GM12873 (cell line): ENCODE results near the gene OGA.

Experiments used
- TF ChIP-seq, protein P1 (sequence below): IDR thresholded peaks from 2 replicates; pipeline ENCODE4 v1.5.1; 2012; ENCODE audit warnings: low read depth, mild to moderate bottlenecking, moderate library complexity, low read length, control low read depth; ENCODE audit not compliant: insufficient read depth; ENCODE audit errors: missing control alignments

OGA gene

DNA sequence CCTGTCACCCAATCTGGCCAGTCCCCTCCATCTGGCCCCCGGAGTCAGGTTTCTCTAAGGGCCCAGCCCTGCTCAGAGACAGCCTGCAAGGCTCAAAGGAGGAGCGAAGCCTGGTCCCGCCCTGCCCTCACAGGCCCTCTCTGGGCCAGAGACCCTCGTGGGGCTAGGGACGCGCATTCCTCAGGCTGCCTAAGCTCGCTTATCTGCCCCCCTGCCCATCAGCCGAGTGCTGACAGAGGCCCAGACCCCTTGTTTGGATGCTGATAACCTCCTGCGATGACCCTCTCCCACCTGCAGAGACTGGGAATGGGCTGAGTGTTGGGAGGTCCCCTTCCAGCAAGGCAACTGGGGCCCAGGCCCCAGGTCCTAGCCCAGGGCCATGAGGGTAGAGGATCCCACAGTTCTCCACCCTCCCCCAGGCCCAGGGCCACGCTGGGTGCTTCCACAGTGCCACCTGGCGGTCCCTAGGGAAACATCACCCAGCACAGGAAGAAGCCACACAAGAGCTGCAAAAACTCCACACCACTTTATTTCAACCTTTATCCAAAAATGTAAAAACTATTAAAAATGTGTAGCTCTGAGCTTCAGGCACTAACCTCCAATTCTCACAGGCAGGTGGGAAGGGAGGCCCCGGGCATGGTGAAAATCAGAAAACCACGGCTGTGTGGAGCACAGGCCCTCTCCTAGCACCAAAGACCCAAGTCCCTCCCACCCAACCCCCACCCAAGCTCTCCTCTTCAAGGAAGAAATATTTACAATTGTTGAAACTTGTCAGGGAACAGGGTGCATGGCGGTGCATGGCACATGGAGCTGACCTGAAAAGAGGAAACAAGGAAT, 37.2 kb downstream of the OGA start:
- TF ChIP-seq, protein P1, sequence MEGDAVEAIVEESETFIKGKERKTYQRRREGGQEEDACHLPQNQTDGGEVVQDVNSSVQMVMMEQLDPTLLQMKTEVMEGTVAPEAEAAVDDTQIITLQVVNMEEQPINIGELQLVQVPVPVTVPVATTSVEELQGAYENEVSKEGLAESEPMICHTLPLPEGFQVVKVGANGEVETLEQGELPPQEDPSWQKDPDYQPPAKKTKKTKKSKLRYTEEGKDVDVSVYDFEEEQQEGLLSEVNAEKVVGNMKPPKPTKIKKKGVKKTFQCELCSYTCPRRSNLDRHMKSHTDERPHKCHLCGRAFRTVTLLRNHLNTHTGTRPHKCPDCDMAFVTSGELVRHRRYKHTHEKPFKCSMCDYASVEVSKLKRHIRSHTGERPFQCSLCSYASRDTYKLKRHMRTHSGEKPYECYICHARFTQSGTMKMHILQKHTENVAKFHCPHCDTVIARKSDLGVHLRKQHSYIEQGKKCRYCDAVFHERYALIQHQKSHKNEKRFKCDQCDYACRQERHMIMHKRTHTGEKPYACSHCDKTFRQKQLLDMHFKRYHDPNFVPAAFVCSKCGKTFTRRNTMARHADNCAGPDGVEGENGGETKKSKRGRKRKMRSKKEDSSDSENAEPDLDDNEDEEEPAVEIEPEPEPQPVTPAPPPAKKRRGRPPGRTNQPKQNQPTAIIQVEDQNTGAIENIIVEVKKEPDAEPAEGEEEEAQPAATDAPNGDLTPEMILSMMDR = peak; percentile 94

DNA sequence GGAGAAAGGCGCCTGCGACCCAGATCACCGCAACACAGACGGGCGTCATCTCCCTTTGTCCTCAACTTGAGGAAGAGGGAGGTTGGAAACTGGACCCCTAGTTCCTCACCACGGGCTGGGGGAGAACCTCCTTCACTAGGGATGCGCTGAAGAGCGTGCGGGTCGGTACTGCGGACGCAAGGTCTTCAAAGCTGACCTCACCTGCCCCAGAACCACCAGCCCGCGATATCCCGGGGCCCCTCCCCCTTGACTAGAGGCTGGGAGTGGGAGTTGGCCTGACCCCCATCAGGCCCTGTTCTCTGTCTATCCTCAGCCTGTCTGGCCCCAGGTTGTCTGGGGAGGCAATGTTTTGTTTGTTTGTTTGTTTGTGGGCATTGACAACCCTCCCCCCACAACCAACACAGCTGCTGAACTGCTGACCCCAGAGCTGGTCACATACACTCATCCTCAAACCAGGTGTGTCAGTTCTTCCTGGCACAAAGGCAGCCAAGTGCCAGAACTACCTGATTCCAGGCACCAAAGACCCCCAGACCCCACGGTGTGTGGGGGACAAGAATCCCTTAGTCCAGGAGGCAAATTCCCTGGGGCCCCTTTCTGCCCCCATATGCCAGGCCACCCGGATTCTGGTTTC, 37.9 kb downstream of the OGA start:
- TF ChIP-seq, protein P1 = no peak

DNA sequence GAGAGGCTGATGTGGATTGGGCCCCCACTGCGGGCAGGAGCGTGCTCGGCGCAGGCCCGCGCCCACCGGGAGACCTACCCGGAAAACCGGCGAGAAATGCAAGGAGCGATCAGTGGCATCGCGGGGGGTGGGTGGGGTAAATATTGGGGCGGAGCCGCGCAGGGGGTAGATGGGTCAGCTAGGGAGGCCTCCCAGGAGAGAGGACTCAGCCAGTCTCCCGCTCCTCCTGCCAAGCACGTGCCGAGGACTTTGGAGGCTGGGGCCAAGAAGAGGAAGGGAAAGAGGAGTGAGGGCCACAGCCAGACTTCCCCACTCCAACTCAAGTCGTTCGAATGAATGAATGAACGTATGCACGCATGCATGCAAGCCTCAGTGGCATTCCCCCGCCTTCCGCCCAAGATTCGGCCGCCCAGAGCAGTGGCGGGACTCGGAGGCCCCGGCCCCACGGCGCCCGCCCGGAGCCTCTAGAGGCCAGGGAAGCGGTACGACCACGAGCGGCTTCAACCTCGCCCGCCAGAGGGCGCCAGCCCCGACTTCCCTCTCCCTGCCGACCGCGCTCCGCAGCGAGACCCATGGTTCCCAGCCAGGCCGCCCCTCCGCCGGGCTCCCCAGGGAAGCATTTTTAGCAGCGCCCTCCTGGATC, 38.6 kb downstream of the OGA start:
- TF ChIP-seq, protein P1 = peak; percentile 92

DNA sequence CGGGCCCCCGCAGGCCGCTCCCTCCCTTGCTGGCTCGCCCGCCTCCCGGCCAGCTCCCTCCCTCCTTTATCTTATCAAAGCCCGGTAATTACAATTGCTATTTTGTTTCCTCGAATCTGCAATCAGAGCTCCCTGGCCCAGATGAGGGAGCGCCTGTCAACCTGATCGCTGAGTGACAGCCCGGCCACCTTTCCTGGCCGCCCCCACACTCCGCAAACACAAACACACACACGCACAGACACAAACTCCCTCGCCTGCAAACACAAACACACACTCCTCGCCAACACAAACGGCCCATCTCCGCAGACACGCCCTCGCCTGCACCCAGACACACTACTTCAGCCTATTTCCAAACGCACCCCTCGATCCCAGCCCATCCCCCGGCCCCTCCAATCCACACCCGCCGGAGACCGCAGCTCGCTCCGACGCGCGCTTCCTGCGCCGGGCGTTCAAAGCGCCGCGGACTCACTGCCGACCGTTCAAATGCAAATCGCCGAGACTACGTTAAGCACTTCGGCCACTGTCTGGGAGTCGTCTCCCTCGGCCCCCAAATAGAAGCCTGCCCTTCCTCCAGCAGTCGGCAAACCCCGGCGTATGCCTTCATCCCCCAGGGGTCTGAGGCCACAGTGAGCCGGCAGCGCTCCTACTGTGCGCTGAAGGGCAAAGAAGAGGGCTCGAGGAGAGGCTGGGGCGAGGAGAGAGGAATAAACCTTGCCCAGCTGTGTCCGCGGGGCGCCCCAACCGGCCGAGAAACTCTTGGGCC, 39.3 kb downstream of the OGA start:
- TF ChIP-seq, protein P1 = no peak

DNA sequence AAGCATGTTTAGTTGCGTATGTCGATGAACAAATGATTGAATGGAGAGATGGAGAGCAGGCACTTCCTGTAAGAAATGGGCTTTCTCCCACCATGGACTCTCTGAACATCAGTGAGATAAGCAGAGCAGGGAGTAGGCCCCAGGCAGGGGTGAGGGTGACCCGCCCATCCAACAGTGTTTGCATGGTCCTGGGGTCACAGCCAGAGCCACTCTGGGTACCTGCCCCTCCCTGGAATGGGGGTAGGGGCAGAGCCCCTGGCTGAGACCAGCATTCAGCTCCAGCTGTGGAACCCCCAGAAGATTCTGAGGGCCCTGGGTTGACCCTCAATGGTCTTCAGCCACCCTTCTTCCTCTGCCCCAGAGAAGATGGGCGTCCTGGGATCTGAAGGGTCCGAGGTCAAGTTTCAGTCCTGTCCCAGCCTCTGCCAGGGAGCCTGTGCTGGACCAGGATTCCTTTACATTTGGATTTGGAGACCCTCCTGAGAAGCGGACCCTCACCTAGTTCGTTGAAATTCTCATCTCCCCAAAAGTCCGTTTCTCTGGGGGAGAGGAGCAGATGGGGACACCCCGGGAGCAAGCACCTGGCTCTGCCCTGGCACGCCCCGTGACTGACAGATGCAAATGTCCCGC, 40.0 kb downstream of the OGA start:
- TF ChIP-seq, protein P1 = no peak

DNA sequence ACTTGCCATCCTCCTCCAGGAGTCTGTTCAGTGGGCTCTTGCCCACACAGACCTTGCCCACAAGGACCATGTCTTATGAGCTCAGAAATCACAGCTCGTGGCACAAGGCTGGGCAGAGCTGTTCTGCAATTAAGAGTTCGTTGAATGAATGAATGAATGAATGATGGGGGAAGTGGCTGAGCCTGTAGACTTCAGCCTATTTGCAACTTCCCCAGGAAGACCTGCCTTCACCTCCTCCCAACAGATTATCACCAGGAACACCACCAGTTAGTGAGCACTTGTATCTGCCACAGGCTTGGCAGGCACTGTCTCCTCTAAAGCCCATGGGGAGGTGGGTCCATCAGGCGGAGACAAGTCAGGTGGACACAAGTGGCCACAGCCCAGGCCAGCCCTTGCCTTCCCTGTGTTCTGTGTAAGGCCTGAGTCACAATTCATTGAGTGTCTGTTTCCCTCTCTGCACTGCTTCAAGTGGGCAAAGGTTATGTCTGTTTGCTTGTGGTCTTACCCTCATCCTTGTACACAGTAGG, 40.6 kb downstream of the OGA start:
- TF ChIP-seq, protein P1 = no peak
